ENCODE data around the gene GAD2.

- TF ChIP-seq, protein P1, sequence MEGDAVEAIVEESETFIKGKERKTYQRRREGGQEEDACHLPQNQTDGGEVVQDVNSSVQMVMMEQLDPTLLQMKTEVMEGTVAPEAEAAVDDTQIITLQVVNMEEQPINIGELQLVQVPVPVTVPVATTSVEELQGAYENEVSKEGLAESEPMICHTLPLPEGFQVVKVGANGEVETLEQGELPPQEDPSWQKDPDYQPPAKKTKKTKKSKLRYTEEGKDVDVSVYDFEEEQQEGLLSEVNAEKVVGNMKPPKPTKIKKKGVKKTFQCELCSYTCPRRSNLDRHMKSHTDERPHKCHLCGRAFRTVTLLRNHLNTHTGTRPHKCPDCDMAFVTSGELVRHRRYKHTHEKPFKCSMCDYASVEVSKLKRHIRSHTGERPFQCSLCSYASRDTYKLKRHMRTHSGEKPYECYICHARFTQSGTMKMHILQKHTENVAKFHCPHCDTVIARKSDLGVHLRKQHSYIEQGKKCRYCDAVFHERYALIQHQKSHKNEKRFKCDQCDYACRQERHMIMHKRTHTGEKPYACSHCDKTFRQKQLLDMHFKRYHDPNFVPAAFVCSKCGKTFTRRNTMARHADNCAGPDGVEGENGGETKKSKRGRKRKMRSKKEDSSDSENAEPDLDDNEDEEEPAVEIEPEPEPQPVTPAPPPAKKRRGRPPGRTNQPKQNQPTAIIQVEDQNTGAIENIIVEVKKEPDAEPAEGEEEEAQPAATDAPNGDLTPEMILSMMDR (conservative IDR thresholded peaks at IDR 0.05 in 1 of 2, IDR thresholded peaks at IDR 0.05 in 1 of 2; ENCODE audit: extremely low read depth in 1 of 2, insufficient read depth in 1 of 2, low read depth in 1 of 2, low read length in 2 of 2), result no peak
- no peak for TF ChIP-seq EZH2 (IDR thresholded peaks at IDR 0.05; ENCODE audit: borderline replicate concordance, low read length)
These were observed 5.0 kb downstream of the GAD2 start for GRCh38 chr10:26221541-26221940.

Data from mammary epithelial cell (primary cell).